Astrocyte of the cerebellum (primary cell): ENCODE measurements around the gene SLC39A11.

Experiments
- DNase-seq: peaks from one replicate; pipeline ENCODE4 v3.0.0-alpha.2; 2011; ENCODE audit warnings: low read depth
- H3K4me3 ChIP-seq: 2 replicates; pipeline ENCODE4 v1.5.1; 2011; ENCODE audit warnings: mild to moderate bottlenecking, low read depth, low read length, moderate library complexity
- in situ Hi-C: cut with HindIII; loops from 2 replicates; pipeline ENCODE4 v1.10.0; 2017; ENCODE audit warnings: low sequenced_read_pairs
- TF ChIP-seq, protein P1 (sequence below): IDR thresholded peaks from 2 replicates; pipeline ENCODE4 v1.5.1; 2012; ENCODE audit warnings: low read length, low read depth, moderate library complexity, mild to moderate bottlenecking; ENCODE audit errors: missing control alignments

The SLC39A11 gene

DNA sequence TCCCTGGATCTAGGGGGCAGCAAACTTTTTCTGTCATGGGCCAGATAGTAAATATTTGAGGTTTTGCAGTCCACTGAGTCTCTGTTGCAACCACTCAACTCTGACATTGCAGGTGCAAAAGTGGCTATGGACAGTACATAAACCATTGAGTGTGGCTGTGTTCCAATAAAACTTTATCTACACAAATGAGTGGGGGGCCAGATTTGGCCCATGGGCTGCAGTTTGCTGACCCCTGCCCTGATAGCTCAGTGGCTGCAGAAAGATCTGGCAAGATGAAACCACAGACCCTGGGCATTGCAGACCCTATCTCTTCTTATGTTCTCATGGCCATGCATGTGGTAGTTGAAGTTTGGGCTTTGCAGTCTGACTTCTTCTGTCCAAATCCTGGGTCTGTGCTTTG is 440.5 kb downstream of the SLC39A11 start:
- in situ Hi-C loops = no loop called here
- DNase-seq = no peak
- no peak overlapping the region for H3K4me3 ChIP-seq
- TF ChIP-seq, protein P1, sequence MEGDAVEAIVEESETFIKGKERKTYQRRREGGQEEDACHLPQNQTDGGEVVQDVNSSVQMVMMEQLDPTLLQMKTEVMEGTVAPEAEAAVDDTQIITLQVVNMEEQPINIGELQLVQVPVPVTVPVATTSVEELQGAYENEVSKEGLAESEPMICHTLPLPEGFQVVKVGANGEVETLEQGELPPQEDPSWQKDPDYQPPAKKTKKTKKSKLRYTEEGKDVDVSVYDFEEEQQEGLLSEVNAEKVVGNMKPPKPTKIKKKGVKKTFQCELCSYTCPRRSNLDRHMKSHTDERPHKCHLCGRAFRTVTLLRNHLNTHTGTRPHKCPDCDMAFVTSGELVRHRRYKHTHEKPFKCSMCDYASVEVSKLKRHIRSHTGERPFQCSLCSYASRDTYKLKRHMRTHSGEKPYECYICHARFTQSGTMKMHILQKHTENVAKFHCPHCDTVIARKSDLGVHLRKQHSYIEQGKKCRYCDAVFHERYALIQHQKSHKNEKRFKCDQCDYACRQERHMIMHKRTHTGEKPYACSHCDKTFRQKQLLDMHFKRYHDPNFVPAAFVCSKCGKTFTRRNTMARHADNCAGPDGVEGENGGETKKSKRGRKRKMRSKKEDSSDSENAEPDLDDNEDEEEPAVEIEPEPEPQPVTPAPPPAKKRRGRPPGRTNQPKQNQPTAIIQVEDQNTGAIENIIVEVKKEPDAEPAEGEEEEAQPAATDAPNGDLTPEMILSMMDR = no peak

DNA sequence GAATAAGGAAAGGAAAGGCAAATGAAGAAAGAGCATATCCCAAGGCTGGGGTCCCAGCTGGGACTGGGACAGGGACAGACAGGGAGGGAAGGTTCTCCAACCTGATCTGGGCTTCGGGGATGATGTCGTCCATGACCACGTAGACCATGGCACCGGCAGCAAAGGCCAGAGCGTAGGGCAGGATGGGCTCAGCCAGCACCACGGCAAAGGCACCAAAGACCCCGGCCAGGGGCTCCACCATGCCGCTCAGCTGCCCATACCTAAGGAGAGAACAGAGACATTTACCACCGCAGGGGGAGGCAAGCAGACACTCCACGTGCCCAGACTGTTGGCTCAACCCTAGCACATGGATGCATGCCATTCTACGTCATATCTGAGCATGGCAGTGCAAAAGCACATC is 443.8 kb downstream of the SLC39A11 start:
- H3K4me3 ChIP-seq = no peak overlapping the region
- DNase-seq = no peak
- in situ Hi-C loops = no loop called here
- TF ChIP-seq, protein P1 = no peak

DNA sequence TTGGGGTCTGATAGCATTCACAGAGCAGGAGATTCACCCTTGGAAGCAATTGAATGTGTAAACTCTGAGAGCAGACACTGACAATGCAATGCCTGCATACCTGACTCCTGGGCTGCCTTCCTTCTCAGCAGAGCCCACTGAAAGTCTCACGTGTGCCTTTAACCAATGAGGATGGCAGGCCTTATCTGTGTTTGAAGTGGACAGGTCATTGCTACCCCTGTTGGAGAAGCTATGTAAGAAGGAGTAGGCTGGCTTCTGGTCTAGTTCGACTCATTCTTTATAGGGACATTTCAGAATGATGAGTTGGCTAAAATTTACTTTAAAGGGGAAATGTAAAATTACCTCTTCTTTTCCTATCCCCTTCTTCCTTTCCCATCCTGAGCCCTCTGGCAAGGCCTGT is 446.3 kb downstream of the SLC39A11 start:
- DNase-seq = no peak
- TF ChIP-seq, protein P1 = no peak
- in situ Hi-C loops = no loop called here
- no peak overlapping the region for H3K4me3 ChIP-seq

DNA sequence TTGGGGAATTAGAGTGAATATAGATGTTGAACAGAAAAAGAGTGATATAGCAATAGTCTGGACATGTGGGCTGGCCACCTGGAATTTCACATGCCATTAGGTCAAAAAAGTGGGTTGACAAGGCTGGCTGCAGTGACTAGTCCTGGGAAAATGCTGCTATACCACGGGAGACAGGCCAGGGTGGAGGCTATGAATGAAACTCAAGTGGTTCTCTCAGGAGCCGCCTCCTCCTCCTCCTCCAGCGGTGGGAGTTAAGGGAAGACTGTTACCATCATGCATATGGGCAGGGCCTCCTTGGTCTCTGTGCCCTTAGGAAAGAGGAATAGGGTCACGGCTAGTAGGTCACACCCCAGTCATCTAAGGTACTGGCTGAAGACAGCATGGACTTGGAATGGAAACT is 448.0 kb downstream of the SLC39A11 start:
- H3K4me3 ChIP-seq = no peak overlapping the region
- no peak for DNase-seq
- TF ChIP-seq, protein P1 = no peak
- in situ Hi-C loops = no loop called here

DNA sequence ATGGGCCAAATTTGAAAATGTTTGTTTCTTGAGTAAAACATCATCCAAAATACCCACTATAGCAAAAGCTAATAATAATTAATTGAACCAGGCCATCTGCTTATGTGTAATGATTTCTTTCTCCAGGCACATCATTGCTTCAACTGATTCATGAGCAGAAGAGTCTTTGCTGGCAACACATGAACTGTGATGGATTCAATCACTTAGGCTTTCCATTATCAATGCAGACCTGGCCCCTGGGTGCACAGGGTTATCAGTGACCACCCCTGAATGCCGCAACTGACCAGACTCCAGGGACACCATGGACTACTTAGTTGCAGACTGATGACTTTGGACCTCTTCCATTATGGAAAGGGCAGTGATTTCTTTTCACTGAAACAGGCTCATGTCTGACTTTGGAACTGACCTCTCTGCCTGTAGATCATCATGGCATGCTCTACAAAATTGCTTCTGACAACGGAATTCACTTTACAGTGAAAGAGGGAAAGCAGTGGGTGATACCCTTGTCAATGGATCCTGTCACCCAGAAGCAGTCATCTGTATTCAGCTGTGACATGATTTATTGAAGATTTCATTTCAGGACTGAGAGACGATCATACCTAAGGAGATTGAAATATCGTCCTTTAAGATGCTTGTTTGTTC is 448.8 kb downstream of the SLC39A11 start:
- in situ Hi-C loops = no loop called here
- H3K4me3 ChIP-seq = no peak overlapping the region
- DNase-seq = no peak
- TF ChIP-seq, protein P1 = no peak

DNA sequence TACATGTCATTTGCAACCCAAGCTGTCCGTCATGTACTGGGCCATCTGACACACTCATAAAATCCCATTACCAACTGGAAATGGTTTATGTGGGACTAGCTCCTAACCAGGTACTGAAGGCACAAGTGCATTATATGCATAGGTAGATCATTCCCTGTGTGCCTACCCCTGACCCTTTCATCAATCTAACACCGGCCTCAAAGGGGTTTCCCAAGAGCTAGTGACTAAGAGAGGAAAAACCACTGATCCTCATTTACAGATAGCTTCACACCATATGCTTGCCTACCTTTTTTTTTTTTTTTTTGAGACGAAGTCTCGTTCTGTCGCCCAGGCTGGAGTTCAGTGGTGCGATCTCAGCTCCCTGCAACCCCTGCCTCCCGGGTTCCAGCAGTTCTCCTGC is 449.8 kb downstream of the SLC39A11 start:
- no peak for DNase-seq
- H3K4me3 ChIP-seq = no peak overlapping the region
- in situ Hi-C loops = no loop called here
- TF ChIP-seq, protein P1 = no peak
